AG09309 (cell line): Measurements from ENCODE around the gene GTF2B.

ENCODE experiments used
- DNase-seq: peaks from one replicate; pipeline ENCODE4 v3.0.0-alpha.2; 2010; ENCODE audit warnings: low read depth
- H3K4me3 ChIP-seq: 2 replicates; pipeline ENCODE4 v1.5.1; 2011; ENCODE audit warnings: mild to moderate bottlenecking, low read depth, low read length, moderate library complexity; ENCODE audit not compliant: control insufficient read depth
- TF ChIP-seq, protein P1 (sequence below): IDR thresholded peaks from 2 replicates; pipeline ENCODE4 v1.5.1; 2011; ENCODE audit warnings: mild to moderate bottlenecking, low read depth, low read length, inconsistent platforms; ENCODE audit not compliant: insufficient read depth, control insufficient read depth; ENCODE audit errors: missing control alignments

GTF2B gene

DNA sequence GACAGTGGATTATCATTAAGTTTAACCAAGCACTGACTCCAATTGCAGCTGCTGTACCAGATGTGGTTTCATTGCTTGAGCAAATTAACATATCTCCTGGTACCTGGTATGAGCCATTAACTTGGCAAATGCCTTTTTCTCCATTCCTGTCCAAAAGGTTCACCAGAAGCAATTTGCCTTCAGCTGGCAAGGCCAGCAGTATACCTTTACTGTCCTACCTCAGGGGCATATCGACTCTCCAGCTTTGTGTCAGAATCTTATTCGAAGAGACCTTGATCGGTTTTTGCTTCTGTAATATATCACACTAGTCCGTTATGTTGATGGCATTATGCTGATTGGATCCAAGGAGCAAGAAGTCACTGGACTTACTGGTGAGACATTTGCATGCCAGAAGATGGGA lies 9.5 kb upstream of the GTF2B start:
- no peak for DNase-seq
- TF ChIP-seq, protein P1, sequence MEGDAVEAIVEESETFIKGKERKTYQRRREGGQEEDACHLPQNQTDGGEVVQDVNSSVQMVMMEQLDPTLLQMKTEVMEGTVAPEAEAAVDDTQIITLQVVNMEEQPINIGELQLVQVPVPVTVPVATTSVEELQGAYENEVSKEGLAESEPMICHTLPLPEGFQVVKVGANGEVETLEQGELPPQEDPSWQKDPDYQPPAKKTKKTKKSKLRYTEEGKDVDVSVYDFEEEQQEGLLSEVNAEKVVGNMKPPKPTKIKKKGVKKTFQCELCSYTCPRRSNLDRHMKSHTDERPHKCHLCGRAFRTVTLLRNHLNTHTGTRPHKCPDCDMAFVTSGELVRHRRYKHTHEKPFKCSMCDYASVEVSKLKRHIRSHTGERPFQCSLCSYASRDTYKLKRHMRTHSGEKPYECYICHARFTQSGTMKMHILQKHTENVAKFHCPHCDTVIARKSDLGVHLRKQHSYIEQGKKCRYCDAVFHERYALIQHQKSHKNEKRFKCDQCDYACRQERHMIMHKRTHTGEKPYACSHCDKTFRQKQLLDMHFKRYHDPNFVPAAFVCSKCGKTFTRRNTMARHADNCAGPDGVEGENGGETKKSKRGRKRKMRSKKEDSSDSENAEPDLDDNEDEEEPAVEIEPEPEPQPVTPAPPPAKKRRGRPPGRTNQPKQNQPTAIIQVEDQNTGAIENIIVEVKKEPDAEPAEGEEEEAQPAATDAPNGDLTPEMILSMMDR, result no peak
- no peak overlapping the region for H3K4me3 ChIP-seq

DNA sequence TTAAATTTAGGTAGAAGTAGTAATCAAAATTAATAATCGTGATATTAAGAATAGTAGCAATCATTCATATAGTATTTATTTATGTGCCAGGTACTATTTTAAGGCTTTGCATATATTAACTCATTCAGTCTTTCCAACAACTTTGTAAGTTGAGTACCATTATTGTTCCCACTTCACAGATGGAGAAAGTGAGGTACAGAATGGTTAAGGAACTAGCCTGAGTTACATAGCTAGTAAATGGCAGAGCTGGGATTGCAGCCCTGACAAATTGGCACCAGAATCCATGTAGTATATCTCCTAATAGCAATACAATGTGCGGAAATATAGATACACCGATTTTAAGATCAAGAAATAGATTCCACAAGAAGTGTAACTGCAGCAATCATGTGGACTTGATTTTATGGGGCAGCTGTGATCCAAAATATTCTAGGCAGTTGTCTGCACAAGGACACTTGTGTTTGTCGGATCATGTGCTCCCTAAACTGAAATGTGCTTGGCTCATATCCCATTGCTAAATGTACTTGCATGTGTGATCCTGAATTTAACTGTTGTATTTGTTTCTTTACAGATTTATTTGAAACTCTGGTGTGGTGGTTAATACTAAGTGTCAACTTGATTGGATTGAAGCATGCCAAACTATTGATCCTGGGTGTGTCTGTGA lies 5.8 kb upstream of the GTF2B start:
- no peak overlapping the region for H3K4me3 ChIP-seq
- TF ChIP-seq, protein P1, result no peak
- DNase-seq, result no peak

DNA sequence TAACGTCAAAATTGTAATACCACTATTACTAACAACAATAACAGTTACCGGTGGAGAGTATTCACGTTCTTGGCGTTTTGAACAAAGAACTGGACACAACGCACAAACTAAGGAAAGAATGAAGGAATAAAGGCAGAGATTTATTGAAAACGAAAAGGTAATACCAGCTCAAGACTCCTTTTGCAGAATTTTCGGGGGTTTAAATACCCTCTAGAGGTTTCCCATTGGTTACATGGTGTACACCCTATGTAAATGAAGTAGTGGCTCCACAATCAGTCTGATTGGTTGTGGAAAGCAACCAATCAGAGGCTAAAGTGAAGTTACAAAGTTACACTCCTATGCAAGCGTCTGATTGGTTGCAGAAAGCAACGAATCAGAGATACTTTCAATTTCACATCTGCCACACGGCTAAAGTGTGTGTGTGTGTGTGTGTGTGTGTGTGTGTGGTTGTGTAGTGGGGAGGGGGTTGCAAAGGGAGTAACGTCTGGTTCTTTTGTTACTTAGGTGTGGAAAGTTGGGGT lies 1.1 kb upstream of the GTF2B start:
- TF ChIP-seq, protein P1, result no peak
- H3K4me3 ChIP-seq, result no peak overlapping the region
- no peak for DNase-seq

DNA sequence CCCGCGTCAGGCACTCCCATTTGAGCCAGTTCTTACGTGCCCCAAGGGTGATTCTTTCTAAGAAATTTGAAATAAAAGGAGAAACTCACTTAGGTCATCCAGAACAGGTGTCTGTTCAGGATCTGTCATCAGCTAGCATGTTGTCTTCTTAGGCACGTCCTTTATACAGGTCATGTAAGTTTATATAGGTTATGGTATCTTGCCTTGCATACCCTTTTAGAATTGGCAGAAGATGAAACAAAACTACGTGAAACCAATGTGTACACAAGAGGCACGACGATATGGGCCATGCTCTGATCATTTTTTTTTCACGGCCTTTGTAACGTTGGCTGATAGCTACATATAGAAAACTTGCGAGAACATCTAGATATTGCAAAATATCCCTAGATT lies 579 bp upstream of the GTF2B start:
- peak overlapping the region; percentile 95 for H3K4me3 ChIP-seq
- no peak for DNase-seq
- TF ChIP-seq, protein P1, result no peak

DNA sequence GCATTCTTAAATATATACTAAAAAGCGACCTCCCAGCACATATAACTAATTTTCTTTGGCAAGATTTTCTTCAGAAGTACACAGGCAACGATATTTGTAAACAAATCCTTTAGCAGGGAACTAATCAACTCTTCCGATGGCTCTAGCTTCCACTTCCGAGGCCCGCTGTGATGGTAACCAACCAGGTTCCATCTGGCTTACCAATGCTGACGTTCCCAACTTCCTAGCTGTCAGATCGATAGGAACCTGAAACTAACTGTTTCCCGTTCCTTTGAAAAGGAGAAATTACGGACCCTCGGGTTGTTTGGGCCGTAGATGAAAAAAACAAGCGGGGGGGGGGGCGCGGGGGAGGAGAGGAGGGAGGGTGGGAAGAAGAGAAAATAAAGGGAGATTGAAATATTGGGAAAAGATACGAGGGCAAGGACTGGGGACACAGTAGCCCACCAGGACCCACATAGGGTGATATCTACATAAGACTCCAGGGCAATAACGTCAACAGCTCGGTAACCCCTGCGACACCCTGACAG lies 513 bp downstream of the GTF2B start:
- TF ChIP-seq, protein P1, result no peak
- no peak for DNase-seq
- H3K4me3 ChIP-seq, result peak overlapping the region; percentile 95

DNA sequence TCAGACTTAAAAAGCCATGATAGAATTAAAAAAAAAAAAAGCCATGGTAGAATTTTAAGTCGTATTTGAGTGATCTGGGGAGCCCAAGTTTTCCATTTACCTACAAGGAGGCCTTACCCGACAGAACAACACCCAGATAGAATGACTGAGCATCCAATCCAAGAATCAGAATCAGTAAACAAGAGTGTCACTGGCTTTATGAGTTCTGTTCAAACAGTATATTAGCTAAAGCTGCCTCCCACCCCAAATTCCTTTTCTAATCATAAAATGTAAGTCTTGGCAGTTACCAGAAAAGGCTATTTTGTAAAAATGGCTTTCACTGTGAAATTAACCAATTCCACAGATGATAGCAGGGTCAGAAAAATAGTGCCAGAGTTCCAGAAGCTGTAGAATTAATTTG lies 1.2 kb downstream of the GTF2B start:
- peak overlapping the region; percentile 95 for H3K4me3 ChIP-seq
- DNase-seq, result no peak
- TF ChIP-seq, protein P1, result no peak
